8988T (cell line): Measurements from ENCODE around the gene RTN4RL2.
A peak's percentile ranks its signal among the peaks of the same experiment; 100 is the strongest.

ENCODE experiments used
- DNase-seq: peaks from one replicate; pipeline ENCODE4 v3.0.0; 2011

Gene RTN4RL2

DNA sequence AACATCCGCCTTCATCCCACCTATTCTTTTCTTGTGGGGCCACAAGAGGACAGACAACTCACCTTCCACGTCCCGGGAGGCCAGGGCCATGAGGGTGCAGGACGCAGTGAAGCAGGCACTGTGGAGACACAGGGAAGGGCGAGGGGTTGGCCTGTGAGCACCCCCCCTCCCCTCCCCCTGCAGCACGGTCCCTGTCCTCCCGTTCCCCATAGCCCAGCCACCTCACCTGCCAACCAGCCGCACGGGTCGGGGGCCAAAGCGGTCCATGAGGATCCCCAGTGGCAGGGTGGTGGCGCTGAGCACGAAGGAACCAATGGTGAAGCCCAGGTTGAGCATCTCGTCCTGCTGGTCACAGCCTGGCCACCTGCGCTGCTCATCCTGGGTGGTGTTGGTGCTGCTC, 40.6 kb downstream of the RTN4RL2 start:
- no peak for DNase-seq

GRCh38 chr11:57501953-57502352, 41.6 kb downstream of the RTN4RL2 start:
- DNase-seq: no peak

- DNase-seq: no peak
Measured at GRCh38 chr11:57502376-57502775, 42.0 kb downstream of the RTN4RL2 start.

GRCh38 chr11:57502870-57503269, 42.5 kb downstream of the RTN4RL2 start:
- DNase-seq: no peak

DNA sequence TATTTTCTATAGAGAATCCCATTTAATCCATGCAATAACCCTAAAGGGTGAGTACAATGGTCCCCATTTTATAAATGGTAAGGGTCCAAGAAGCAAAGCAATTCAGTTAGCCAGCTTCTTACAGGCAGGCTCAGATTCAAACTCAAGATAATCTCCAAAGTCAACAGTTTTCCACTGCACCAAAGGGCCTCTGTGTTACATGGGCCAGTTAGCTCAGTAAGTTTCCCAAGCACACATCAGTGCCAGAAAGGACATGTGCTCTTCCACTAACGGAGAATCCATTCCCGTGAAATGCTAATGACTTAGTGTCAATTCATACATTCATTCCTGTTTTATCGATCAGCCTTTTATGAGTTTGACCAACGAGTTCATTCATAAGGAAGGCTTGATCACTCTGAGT, 44.2 kb downstream of the RTN4RL2 start:
- DNase-seq: no peak

GRCh38 chr11:57506522-57506921, 46.2 kb downstream of the RTN4RL2 start:
- DNase-seq: no peak

DNA sequence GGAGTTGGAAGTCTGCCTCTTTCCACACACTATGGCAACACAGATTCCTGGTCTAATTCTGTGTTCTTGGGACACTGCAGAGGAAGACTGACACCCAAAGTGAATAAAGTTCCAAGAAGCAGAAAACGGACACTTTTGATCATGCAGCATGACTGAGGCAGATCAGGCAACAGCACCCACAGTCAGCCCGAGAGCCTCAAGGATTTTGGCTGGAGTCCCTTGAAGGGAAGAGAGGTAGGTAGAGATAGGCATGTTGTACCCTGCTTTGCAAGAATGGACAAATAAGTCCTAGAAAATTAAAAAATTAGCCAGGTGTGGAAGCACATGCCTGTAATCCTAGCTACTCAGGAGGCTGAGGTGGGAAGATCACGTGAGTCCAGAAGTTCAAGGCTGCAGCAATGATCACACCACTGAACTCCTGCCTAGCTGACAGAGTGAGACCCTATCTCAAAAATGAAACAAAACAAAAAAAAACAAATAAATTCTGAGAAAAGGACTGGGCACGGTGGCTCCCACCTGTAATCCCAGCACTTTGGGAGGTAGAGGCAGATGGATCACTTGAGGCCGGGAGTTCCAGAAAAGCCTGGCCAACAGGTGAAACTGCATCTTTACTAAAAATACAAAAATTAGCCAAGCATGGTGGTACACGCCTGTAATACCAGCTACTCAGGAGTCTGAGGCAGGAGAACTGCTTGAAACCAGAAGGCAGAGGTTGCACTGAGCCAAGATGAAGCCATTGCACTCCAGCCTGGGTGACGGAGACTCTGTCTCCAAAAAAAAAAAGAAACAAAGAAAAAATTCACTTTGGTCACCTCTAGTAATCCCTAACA, 48.2 kb downstream of the RTN4RL2 start:
- DNase-seq: no peak

DNA sequence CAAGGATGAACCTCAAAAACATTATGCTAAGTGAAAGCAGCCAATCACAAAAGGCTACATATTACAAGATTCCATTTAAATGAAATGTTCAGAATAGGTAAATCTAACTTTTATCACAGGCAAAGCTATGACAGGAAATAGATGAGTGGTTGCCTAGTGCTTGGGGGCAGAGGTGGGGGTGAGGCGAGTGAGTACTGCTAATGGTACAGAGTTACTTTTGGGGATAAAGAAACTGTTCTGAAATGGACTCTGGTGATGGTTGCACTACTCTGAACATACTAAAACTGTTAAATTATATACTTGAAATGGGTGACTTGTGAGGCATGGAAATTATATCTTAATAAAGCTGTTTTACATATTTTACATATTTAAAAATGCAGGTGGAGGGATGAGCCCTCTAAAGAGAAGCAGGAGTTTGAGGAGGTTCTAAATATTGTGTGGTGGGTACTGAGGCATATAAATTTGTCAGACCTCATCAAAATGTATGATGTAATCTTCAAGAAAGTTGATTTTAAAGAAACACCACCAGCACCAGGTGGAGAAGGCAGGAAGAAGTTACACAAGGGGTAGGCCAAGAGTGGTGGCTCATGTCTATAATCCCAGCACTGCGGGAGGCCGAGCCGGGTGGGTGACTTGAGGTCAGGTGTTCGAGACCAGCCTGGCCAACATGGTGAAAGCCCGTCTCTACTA, 51.6 kb downstream of the RTN4RL2 start:
- DNase-seq: no peak

GRCh38 chr11:57512646-57513451, 52.5 kb downstream of the RTN4RL2 start:
- no peak for DNase-seq

DNA sequence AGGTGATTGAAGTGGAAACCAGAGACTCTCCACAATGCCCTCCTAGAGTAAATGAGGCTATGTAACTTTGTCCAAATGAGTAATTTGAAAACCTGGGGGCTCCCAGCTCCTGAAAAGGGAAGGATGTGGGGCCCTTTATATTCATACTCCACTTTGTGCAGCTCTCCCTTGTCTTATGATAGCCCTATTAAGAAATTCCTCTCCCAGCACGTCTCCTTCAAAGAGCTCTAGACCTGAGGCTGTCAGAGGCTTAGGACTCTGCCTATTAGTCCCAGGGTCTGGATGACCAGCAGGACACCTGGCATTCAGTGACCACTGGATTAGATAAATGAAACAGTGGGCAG, 53.1 kb downstream of the RTN4RL2 start:
- DNase-seq: no peak

- peak; percentile 48 for DNase-seq
Measured at GRCh38 chr11:57513911-57514537, 53.7 kb downstream of the RTN4RL2 start.

- DNase-seq: no peak
Measured at GRCh38 chr11:57514538-57515331, 54.4 kb downstream of the RTN4RL2 start.

DNA sequence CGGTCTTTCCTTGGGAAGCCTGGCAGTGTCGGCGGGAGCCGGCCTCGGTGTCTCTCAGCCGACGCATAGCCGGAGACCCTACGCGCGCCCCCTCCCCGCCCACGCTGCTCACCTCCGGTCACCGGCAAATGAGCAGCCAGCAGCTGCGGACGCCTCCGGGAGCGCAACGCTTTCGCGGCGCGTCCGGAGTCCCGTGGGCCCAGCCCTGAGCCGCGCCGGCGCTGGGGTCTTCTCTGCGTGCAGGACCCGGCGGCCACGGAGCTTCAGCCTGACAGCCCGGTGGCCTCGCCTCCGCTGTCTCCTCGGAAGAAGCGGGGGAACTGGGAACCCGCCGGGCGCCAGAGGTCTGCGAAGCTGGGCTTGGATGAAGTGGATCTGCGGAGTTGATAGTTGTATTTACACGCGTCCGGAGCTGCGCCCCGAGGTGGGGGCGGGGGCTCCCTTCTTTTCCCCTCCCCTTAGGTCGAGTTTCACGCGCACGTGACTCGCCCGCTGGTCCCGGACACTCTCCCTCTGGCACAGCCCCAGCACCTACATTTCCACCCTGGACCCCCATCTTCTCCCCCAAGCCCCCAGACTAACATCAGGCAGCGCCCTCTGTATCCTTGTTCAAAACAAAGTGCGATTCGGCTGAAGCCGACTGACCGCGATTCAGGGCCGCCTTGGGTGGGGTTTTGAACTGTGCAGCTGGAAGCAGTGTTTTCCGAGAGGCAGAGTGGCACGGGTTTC, 55.2 kb downstream of the RTN4RL2 start, which contains the start of gene SLC43A1:
Gene SLC43A1 (minus strand): TSS at position 371 of the 729 bp plus-strand sequence. CDS start 1,591 bp downstream, outside the sequence.
- DNase-seq: peak; percentile 80

DNA sequence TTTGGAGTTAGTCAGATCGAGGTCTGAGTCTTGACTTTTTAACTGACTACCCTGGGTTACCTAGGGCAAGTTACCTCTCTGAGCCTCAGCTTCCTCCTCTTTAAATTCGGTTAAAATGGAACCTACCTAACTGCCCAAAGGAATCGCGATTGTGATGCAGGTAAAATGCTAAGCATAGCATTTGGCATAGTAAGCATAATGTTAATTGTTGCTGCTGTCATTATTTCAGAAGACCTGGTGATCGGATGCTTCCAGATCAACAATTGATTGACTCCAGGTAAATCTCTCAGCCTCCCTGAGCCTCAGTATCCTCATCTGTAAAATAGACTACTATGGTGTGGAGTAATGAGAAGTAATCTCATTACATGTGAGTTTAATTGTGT, 55.7 kb downstream of the RTN4RL2 start:
- DNase-seq: no peak

GRCh38 chr11:57521116-57521515, 60.8 kb downstream of the RTN4RL2 start:
- DNase-seq: no peak

- DNase-seq: no peak
Measured at GRCh38 chr11:57523419-57523818, 63.1 kb downstream of the RTN4RL2 start.
